Measurements from ENCODE around the gene ADAT3. TPM values are rescaled to one million over a fixed set of nuclear protein-coding genes. Genes with fewer than 3 reads are reported as not detected.

The ADAT3 gene
- total and polyA plus RNA-seq, 8 donors, result 4.2 to 75.9 (median 6.3) TPM

GRCh38 chr19:1941146-1942077, 36.2 kb downstream of the ADAT3 start, which contains the start of gene CSNK1G2:
TSS of gene CSNK1G2 (plus strand) at chr19:1941172. CDS start at chr19:1969773, 28,601 bp downstream.
- TF ChIP-seq CTCF (IDR thresholded peaks at IDR 0.05) (peak in 1 of 7 experiments; percentile 45), POLR2AphosphoS5 (IDR thresholded peaks at IDR 0.05) (peak in 1 of 3 donors; percentile 39), POLR2A (IDR thresholded peaks at IDR 0.05) (no peak)
- Histone ChIP-seq H3K27me3 (no peaks in the 10 kb centered on the region), H3K36me3 (no peaks in the 10 kb centered on the region), H3K4me3 (peak within 1 kb of the TSS; percentile 73 to 90 (median 82)), H3K4me1 (peaks cover 29 to 50% (median 46%) of the 10 kb centered on the region in 4 donors), H3K9me3 (no peaks in the 10 kb centered on the region), H3K27ac (peak within 1 kb of the TSS; percentile 93 to 99 (median 97))
- 0 to 1% (median 0%) methylated on average over 17 to 97 of the region's 97 CpGs for WGBS, 5 donors
- intact Hi-C loops (cut with DNase I; ENCODE audit: low total_unique reads), result no loop called here
- DNase-seq, result no peak

GRCh38 chr19:1942078-1942933, 37.1 kb downstream of the ADAT3 start:
- TF ChIP-seq CTCF (IDR thresholded peaks at IDR 0.05), result no peak
- peak in 1 of 4 donors; percentile 16 for TF ChIP-seq POLR2A (IDR thresholded peaks at IDR 0.05)
- TF ChIP-seq EP300 (IDR thresholded peaks at IDR 0.05), result no peak
- TF ChIP-seq POLR2AphosphoS5 (IDR thresholded peaks at IDR 0.05), result peak in 2 of 3 donors; percentile 59 to 61
- Histone ChIP-seq H3K27ac (peak overlapping the region; percentile 90 to 99 (median 94)), H3K36me3 (peaks cover 0 to under 1% (median 0%) of the 10 kb centered on the region in 4 donors), H3K27me3 (no peaks in the 10 kb centered on the region), H3K4me1 (peaks cover 29 to 52% (median 46%) of the 10 kb centered on the region in 4 donors), H3K4me3 (peak overlapping the region; percentile 73 to 90 (median 82)), H3K9me3 (no peaks in the 10 kb centered on the region)
- 1 to 3% (median 1%) methylated on average over 11 to 40 of the region's 40 CpGs for WGBS, 5 donors
- peak; percentile 75 to 92 for DNase-seq
- intact Hi-C loops (cut with DNase I; ENCODE audit: low total_unique reads), result no loop called here

GRCh38 chr19:1942934-1943555, 37.8 kb downstream of the ADAT3 start:
- Histone ChIP-seq H3K9me3 (no peaks in the 10 kb centered on the region), H3K27ac (peak overlapping the region in 4 of 5 donors; percentile 90 to 99 (median 96)), H3K4me3 (peak overlapping the region; percentile 73 to 90 (median 82)), H3K4me1 (peaks cover 29 to 59% (median 48%) of the 10 kb centered on the region in 4 donors), H3K36me3 (peaks cover 0 to 3% (median 0%) of the 10 kb centered on the region in 4 donors), H3K27me3 (no peaks in the 10 kb centered on the region)
- no peak for TF ChIP-seq POLR2AphosphoS5 (IDR thresholded peaks at IDR 0.05)
- TF ChIP-seq EP300 (IDR thresholded peaks at IDR 0.05), result no peak
- intact Hi-C loops (cut with DNase I; ENCODE audit: low total_unique reads), result no loop called here
- WGBS, 5 donors, result 34 to 46% (median 36%) methylated on average over 16 to 21 of the region's 21 CpGs
- DNase-seq, result no peak

- peak overlapping the region in 2 of 5 donors; percentile 94 to 97 for H3K27ac ChIP-seq
- no peaks in the 10 kb centered on the region for H3K9me3 ChIP-seq
- TF ChIP-seq POLR2AphosphoS5 (IDR thresholded peaks at IDR 0.05) (no peak), CTCF (IDR thresholded peaks at IDR 0.05) (no peak), POLR2A (IDR thresholded peaks at IDR 0.05) (no peak), EP300 (IDR thresholded peaks at IDR 0.05) (no peak)
- peak overlapping the region in 1 of 4 donors; percentile 83 for H3K4me3 ChIP-seq
- no peaks in the 10 kb centered on the region for H3K27me3 ChIP-seq
- WGBS, 5 donors, result 85 to 96% (median 89%) methylated on average over 9 to 22 of the region's 22 CpGs
- DNase-seq, result no peak
- H3K36me3 ChIP-seq, result peaks cover 0 to 5% (median 0%) of the 10 kb centered on the region in 4 donors
- intact Hi-C loops (cut with DNase I; ENCODE audit: low total_unique reads), result no loop called here
- H3K4me1 ChIP-seq, result peaks cover 29 to 59% (median 48%) of the 10 kb centered on the region in 4 donors
Observed at GRCh38 chr19:1943661-1944087, 38.5 kb downstream of the ADAT3 start.

Measured in stomach (tissue), 9 donors.